VCaP (cell line): ENCODE results near the gene ZNF12.
"Not testable (repeated sequence)": the region's sequence is repeated elsewhere in the genome, so short reads cannot be mapped to it uniquely, and the experiment has no call there.

Experiments used
- H3K27ac ChIP-seq: fragments of 450-650 bp; 2 replicates; pipeline ENCODE4 v1.5.1; 2017
- TF ChIP-seq, protein P1 (sequence below): fragments of 450-650 bp; conservative IDR thresholded peaks from 2 replicates; pipeline ENCODE4 v1.5.1; 2017; ENCODE audit warnings: mild to moderate bottlenecking, moderate library complexity

ZNF12 gene

DNA sequence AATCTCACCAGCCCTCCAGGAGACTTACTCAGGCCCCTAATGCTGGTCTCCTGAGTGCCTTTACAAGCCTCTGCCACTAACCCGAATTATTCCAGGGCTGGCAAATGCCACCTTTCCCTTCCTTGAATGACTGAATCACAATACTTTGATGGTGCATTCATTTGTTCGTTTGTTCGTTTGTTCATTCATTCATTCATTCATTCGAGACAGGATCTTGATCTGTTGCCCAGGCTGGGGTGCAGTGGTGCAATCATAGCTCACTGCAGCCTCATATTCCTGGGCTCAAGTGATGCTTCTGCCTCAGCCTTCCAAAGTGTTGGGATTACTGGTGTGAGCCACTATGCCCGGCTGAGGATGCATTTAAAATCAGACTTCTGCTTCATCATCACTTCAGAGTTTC is 6.0 kb downstream of the ZNF12 start:
- TF ChIP-seq, protein P1, sequence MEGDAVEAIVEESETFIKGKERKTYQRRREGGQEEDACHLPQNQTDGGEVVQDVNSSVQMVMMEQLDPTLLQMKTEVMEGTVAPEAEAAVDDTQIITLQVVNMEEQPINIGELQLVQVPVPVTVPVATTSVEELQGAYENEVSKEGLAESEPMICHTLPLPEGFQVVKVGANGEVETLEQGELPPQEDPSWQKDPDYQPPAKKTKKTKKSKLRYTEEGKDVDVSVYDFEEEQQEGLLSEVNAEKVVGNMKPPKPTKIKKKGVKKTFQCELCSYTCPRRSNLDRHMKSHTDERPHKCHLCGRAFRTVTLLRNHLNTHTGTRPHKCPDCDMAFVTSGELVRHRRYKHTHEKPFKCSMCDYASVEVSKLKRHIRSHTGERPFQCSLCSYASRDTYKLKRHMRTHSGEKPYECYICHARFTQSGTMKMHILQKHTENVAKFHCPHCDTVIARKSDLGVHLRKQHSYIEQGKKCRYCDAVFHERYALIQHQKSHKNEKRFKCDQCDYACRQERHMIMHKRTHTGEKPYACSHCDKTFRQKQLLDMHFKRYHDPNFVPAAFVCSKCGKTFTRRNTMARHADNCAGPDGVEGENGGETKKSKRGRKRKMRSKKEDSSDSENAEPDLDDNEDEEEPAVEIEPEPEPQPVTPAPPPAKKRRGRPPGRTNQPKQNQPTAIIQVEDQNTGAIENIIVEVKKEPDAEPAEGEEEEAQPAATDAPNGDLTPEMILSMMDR = no peak

DNA sequence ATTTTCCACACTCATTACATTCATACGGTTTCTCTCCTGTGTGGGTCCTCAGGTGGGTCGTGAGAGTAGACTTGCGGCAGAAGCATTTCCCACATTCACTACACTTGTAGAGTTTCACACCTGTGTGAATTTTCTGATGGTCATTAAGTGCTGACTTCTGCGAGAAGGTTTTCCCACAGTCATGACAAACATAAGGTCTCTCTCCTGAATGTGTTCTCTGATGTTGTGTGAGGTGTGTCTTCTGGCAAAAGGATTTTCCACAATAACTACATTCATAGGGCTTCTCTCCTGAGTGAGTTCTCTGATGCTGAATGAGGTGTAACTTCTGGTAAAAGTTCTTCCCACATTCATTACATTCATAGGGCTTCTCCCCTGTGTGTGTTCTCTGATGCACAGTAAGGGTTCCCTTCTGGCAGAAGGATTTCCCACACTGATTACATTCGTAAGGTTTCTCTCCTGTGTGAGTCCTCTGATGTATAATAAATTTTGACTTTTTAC is 15.1 kb downstream of the ZNF12 start:
- no peak overlapping the region for H3K27ac ChIP-seq
- TF ChIP-seq, protein P1 = no peak

More for the DNA sequence above, 6.0 kb downstream of the ZNF12 start:
- H3K27ac ChIP-seq = no peak overlapping the region

DNA sequence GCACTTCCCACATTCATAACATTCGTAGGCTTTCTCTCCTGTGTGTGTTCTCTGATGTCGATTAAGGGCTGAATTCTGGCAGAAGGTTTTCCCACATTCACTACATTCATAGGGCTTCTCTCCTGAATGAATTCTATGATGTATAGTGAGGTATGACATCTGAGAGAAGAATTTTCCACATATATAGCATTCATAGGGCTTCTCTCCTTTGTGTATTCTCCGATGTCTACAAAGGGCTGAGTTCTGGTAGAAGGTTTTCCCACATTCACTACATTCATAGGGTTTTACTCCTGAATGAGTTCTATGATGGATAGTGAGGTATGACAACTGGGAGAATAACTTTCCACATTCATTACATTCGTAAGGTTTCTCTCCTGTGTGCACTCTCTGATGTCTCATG is 15.6 kb downstream of the ZNF12 start:
- TF ChIP-seq, protein P1 = no peak
- no peak overlapping the region for H3K27ac ChIP-seq

DNA sequence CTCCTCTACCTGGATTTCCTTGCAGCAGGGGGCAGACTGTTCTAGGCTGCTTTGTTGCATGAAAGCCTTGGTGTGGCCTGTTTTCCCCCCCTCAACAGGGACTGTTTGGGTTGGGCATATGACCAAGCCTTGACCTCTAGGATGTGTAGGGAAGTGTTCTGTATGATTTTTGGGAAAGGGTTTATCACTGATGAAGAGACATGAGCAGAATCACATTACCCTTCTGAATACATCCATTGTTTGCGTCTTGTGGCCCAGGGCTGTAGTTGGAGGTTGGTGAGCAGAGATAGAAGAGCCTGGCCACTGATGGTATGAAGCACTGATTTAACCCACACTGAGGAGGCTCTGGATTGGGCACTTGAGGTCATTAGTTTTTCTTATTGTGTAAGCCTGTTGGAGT is 26.6 kb downstream of the ZNF12 start:
- no peak overlapping the region for H3K27ac ChIP-seq
- TF ChIP-seq, protein P1 = no peak

DNA sequence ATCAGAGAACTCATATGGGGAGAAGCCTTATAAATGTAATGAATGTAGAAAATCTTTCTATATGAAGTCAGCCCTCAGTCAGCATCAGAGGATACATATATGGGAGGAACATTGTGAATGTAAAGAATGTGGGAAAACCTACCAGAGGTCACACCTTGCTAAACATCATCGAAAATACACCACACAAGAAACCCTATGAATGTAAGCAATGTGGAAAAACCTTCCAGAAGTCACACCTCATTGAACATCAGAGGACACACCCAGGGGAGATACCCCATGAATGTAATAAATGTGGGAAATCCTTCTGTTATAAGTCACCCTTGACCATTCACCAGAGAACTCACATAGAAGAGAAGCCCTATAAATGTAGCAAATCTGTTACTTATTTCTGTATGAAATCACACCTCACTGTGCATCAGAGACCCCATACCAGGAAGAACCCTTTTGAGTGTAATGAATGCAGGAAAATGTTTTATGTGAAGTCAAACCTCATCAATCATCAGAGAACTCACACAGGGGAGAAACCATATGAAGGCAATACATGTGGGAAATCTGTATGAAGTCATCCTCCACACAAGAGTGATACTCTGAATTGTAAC is 30.8 kb downstream of the ZNF12 start:
- TF ChIP-seq, protein P1 = no peak
- H3K27ac ChIP-seq = no peak overlapping the region

DNA sequence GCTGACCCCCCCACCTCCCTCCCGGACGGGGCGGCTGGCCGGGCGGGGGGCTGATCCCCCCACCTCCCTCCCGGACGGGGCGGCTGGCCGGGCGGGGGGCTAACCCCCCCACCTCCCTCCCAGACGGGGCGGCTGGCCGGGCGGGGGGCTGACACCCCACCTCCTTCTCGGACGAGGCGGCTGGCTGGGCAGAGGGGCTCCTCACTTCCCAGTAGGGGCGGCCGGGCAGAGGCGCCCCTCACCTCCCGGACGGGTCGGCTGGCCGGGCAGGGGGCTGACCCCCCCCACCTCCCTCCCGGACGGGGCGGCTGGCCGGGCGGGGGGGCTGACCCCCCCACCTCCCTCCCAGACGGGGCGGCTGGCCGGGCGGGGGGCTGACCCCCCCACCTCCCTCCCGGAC is 35.9 kb downstream of the ZNF12 start:
- H3K27ac ChIP-seq = not testable (repeated sequence)

DNA sequence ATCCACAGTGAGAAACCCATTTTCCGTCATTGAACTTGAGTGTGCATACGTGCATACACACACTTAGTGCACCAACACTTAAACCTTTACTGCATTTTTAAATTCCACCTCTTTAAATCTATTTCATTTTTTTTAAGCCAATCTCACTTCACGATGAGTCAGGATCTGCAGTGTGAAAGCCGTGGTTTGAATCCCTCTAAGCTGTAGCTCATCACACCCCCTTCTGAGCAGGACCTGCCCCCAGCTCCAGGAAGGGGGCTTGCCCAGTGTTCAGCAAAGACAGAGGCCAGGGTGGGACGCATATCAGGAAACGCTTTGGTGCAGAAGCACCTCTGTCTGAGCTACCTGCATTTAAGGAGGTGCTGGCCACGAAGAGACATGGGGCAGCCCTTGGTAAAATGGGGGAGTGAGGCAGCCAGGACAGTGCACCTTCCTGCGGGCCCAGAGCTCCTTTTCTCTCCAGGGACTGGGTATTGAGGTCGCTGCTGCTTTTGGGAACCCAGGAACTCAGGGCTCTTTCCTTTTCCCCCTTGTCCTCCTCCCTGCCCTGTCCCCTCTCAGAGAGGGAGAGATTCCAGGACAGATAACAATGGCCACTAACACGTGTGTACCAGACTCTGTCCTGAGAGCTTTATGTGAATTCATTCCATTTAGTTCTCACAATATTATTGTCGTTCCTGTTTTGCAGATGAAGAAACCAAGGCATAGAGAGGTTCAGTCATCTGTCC is 48.0 kb downstream of the ZNF12 start:
- TF ChIP-seq, protein P1 = no peak
- no peak overlapping the region for H3K27ac ChIP-seq

DNA sequence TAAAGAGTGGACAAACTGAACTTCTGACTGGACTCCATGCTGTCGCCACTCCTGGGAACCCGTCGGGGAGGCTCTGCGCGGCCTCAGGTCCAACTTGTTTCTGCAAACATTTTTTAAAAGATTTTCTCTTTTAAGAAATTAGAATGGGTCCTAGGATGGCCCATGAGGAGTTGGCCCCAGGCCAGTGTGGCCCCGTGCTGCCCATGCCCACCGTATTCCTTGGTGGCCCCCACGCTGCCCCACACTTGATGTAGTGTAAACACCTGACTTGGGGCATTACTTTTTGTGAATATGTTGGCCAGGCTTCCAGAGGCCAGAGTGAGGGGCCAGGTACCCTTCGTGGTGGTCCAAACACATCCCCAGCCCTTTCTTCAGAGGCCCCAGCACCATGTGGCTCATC is 50.3 kb downstream of the ZNF12 start:
- no peak overlapping the region for H3K27ac ChIP-seq
- TF ChIP-seq, protein P1 = no peak
